Cardiac fibroblast (primary cell): Measurements from ENCODE around the gene IMMP1L.

Source experiments
- DNase-seq, 2 donors: peaks; one replicate each; pipeline versions ENCODE4 v3.0.0 to v3.0.0-alpha.2; 2010; ENCODE audit warnings: low read depth in 2 of 2
- H3K4me3 ChIP-seq, 2 donors: replicated peaks in 1 of 2; 1 replicate in 1 of 2; 2 replicates in 1 of 2; pipeline ENCODE4 v1.5.1; 2011; ENCODE audit warnings: low read depth in 2 of 2, low read length in 2 of 2, mild to moderate bottlenecking in 2 of 2, moderate library complexity in 1 of 2
- CTCF ChIP-seq: IDR thresholded peaks from one replicate; pipeline ENCODE4 v1.5.1; 2011; ENCODE audit warnings: low read depth, mild to moderate bottlenecking, low read length, inconsistent platforms

The IMMP1L gene

GRCh38 chr11:31529701-31530100, 20.3 kb upstream of the IMMP1L start:
- no peak overlapping the region for H3K4me3 ChIP-seq
- no peak for TF ChIP-seq CTCF
- no peak for DNase-seq

GRCh38 chr11:31529189-31529588, 19.8 kb upstream of the IMMP1L start:
- no peak for DNase-seq
- TF ChIP-seq CTCF = no peak
- H3K4me3 ChIP-seq = no peak overlapping the region

- TF ChIP-seq CTCF = no peak
- no peak for DNase-seq
- no peak overlapping the region for H3K4me3 ChIP-seq
These were observed 12.2 kb upstream of the IMMP1L start for GRCh38 chr11:31521497-31522150.

- no peak overlapping the region for H3K4me3 ChIP-seq
- no peak for DNase-seq
- no peak for TF ChIP-seq CTCF
These were observed 2.7 kb upstream of the IMMP1L start for GRCh38 chr11:31512117-31512516.

- peak overlapping the region; percentile 92 to 95 for H3K4me3 ChIP-seq
- DNase-seq = no peak
- TF ChIP-seq CTCF = no peak
These were observed 382 bp downstream of the IMMP1L start for GRCh38 chr11:31509051-31509428.

- no peak overlapping the region for H3K4me3 ChIP-seq
- no peak for TF ChIP-seq CTCF
These were observed 8.9 kb downstream of the IMMP1L start for GRCh38 chr11:31500560-31500959.

More at GRCh38 chr11:31500560-31500959, 8.9 kb downstream of the IMMP1L start:
- peak; percentile 57 to 71 for DNase-seq
